ENCODE measurements around the gene FAM174C.

FAM174C gene

DNA sequence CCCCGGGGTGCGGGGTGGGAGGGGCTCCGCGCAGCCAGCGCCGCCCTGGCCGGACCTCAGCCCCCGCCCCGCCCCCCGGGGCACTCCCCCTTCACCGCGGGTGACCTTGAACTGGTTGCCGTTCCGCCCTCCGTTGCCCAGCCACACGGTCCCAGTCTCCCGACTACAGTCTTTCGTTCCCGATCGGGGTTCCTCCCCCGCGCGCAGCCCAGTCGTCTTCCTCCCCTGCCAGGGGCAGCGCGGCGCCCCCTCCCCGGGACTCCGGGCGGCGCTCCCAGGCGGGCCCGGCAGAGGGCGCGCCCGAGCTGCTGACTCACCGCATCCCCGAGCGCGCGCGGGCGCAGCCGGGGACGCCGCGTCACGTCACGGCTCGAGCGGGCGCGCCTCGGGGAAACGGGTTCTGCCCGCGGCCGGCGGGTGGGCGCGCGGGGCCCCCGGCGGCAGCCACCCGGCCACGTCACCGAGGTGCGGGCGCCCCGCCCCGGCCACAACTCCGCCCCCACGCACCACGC is 26.5 kb upstream of the FAM174C start:
- Histone ChIP-seq H3K36me3 (ENCODE audit: control insufficient read depth, low read depth, low read length) (peaks cover 7% of the 10 kb centered on the region), H3K9ac (ENCODE audit: low read length) (peak overlapping the region; percentile 83), H3K27me3 (ENCODE audit: control insufficient read depth, insufficient read depth, low read length) (no peaks in the 10 kb centered on the region), H3K9me3 (ENCODE audit: control insufficient read depth, low read depth, low read length) (no peaks in the 10 kb centered on the region), H3K4me1 (ENCODE audit: control insufficient read depth, low read depth, low read length) (peaks cover 3% of the 10 kb centered on the region), H3K4me3 (ENCODE audit: low read length) (peak overlapping the region; percentile 62), H3K27ac (ENCODE audit: low read length) (peak overlapping the region; percentile 47)

DNA sequence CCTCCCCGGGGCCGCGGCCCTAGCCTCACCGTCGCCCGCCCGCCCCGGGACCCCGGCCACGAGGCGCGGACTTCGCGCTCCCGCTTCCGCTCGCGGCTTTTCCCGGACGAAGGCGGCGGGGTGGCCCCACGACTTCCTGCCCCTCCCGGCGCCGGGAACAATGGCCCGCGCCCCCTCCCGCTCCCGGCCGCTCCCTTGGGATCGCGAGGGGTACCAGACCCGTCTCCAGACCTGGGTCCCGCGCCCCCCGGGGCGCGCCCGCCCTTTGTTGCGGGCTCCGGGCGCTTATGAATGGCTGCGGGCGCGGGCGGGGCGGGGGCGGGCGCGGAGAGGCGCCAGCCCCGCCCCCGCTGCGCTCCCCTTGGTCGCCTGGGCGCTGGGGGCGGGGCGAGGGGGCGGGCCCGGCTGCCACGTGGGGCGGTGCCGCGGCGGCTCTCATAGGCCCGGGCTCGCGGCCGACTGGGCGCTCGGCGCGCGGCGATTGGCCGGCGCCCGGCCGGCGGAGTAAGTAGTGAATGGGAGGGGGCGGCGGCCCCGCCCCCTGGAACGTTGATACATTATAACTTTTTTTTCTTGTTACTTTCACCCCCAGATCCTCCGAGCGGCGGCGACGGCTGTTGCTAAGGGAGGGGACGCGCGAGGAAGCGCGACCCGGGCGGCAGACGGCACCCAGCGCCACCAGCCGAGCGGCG is 25.9 kb upstream of the FAM174C start:
- peaks cover 3% of the 10 kb centered on the region for H3K4me1 ChIP-seq (ENCODE audit: control insufficient read depth, low read depth, low read length)
- peaks cover 12% of the 10 kb centered on the region for H3K36me3 ChIP-seq (ENCODE audit: control insufficient read depth, low read depth, low read length)
- no peaks in the 10 kb centered on the region for H3K9me3 ChIP-seq (ENCODE audit: control insufficient read depth, low read depth, low read length)
- no peak overlapping the region for H3K27ac ChIP-seq (ENCODE audit: low read length)
- peak overlapping the region; percentile 82 for H3K4me3 ChIP-seq (ENCODE audit: low read length)
- H3K9ac ChIP-seq (ENCODE audit: low read length): peak overlapping the region; percentile 97
- no peaks in the 10 kb centered on the region for H3K27me3 ChIP-seq (ENCODE audit: control insufficient read depth, insufficient read depth, low read length)

DNA sequence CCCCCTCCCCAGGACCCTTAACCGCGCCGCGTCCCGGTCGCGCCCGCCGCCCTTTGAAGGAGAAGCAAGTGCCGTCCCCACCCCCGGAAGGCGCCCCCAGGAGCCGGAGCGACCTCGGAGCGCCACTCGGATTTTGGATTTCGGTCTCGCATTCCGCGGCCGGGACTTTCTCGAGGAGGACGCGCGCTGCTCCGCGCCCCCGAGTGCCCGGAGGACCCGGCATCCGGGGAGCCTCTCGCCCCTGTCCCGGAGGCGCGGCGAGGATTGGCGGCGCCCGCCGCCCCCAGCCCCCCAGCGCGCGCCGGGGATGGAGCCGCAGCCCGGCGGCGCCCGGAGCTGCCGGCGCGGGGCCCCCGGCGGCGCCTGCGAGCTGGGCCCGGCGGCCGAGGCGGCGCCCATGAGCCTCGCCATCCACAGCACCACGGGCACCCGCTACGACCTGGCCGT is 25.3 kb upstream of the FAM174C start:
- Histone ChIP-seq H3K4me3 (ENCODE audit: low read length) (peak overlapping the region; percentile 82), H3K27me3 (ENCODE audit: control insufficient read depth, insufficient read depth, low read length) (no peaks in the 10 kb centered on the region), H3K36me3 (ENCODE audit: control insufficient read depth, low read depth, low read length) (peaks cover 18% of the 10 kb centered on the region), H3K27ac (ENCODE audit: low read length) (no peak overlapping the region), H3K9me3 (ENCODE audit: control insufficient read depth, low read depth, low read length) (no peaks in the 10 kb centered on the region), H3K4me1 (ENCODE audit: control insufficient read depth, low read depth, low read length) (no peaks in the 10 kb centered on the region), H3K9ac (ENCODE audit: low read length) (peak overlapping the region; percentile 97)

DNA sequence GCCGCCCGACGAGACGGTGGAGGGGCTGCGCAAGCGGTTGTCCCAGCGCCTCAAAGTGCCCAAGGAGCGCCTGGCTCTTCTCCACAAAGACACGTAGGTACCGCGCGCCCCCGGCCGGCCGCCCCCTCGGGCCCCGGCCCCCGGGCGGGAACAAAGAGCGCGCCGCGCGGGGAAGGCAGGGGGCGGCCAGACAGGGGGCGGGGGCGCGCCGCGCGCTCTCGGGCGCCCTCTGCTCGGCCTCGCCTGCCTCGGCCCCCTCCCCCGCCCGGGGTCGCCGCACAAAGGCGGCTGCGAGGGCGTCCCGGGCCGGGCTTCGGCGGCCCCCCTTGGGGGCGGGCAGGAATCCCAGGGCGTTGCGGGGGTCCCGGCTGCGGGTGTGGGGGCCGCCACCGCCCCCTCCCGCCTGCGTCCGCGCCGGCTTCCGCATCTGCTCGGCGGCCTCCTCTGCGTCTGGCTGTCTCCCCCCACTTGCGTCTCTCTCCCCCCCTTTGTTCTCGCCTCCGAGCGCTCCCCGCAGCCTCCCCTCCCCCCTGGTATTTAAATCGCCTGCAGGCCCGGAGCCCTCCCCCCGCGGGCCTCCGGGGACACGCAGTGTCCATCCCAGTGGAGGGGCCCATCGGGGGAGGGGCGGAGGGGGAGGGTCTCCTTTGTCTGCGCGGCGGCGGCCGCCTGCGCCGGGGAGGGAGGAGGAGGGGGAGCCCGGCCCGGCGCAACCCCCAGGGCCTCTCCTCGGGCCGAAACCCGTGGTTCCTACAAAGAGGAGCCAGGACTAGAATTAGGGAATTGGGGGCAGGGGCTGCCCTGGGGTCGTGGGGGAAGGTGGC is 24.7 kb upstream of the FAM174C start:
- H3K4me3 ChIP-seq (ENCODE audit: low read length): peak overlapping the region; percentile 82
- no peaks in the 10 kb centered on the region for H3K4me1 ChIP-seq (ENCODE audit: control insufficient read depth, low read depth, low read length)
- H3K27me3 ChIP-seq (ENCODE audit: control insufficient read depth, insufficient read depth, low read length): no peaks in the 10 kb centered on the region
- H3K9ac ChIP-seq (ENCODE audit: low read length): peak overlapping the region; percentile 97
- peak overlapping the region; percentile 87 for H3K27ac ChIP-seq (ENCODE audit: low read length)
- no peaks in the 10 kb centered on the region for H3K9me3 ChIP-seq (ENCODE audit: control insufficient read depth, low read depth, low read length)
- peaks cover 24% of the 10 kb centered on the region for H3K36me3 ChIP-seq (ENCODE audit: control insufficient read depth, low read depth, low read length)

DNA sequence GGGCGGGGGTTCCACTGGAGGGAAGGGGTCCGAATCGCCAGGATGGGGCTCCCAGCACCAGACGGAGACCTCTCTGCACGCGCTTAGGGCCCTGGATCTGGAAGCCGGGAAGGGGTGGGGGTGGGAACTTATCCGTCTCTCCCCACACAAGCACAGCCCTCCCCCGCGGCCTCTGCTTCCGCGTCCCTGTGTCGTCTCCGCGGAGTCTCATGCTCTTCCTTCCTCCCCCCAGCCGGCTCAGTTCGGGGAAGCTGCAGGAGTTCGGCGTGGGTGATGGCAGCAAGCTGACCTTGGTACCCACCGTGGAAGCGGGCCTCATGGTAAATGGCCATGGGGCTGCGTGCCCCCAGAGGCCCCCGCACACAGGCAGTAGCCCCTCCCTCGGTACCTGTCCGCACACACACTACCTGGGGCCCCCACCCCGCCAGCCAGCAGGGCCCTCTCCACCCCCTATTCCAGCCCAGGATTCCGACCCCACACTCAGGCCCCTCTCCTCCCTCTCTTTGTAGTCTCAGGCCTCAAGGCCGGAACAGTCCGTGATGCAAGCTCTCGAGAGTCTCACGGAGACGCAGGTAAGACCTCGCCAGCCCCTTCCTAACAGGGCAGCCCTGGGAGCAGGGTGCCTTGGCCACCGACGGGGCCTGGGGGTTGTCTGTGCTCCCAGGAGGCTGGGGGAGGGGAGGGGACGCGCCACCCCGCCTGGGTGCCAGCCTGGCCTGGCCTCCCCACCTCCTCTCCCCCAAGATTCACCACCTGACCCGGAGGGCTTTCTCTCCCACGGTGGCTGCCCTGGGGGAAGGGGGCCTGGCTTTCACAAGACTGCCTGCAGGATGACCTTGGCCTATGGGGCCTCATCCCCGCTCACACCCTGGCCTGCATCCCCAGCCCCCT is 23.8 kb upstream of the FAM174C start:
- H3K36me3 ChIP-seq (ENCODE audit: control insufficient read depth, low read depth, low read length): peaks cover 31% of the 10 kb centered on the region

DNA sequence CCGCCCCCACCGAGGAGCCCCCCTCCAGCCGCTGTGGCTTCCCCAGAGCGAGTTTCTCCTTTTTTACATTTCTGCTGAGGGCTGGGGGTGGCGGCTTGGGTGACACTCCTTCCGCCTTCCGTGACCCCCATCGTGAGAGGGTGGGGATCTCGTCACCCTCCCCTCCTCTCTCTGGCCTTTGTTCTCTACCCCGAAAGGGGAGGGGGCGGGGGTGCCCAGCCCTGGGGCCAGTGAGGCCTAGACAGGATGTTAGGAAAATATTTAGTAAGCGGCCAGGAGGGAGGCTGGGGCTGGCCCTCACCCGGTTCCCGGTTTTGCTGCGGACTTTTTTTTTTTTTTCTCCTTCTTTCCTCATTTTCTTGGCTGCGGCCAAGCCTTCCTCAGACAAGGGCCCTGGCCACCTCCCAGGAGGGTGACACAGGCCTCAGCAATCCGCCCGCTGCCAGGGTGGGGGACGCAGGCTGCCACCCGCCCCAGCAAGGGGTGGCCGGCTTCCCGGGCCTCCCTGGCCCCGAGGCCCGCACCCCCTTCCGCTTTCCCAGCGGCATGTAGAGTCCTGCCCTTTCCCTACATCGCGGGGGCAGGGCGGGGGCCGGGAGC is 23.0 kb upstream of the FAM174C start:
- H3K4me3 ChIP-seq (ENCODE audit: low read length): peak overlapping the region; percentile 82
- no peak overlapping the region for H3K27ac ChIP-seq (ENCODE audit: low read length)
- peaks cover 36% of the 10 kb centered on the region for H3K36me3 ChIP-seq (ENCODE audit: control insufficient read depth, low read depth, low read length)
- no peaks in the 10 kb centered on the region for H3K27me3 ChIP-seq (ENCODE audit: control insufficient read depth, insufficient read depth, low read length)
- no peaks in the 10 kb centered on the region for H3K4me1 ChIP-seq (ENCODE audit: control insufficient read depth, low read depth, low read length)
- no peaks in the 10 kb centered on the region for H3K9me3 ChIP-seq (ENCODE audit: control insufficient read depth, low read depth, low read length)
- peak overlapping the region; percentile 97 for H3K9ac ChIP-seq (ENCODE audit: low read length)

More for the DNA sequence above, 23.8 kb upstream of the FAM174C start:
- Histone ChIP-seq H3K27ac (ENCODE audit: low read length) (peak overlapping the region; percentile 87), H3K9ac (ENCODE audit: low read length) (peak overlapping the region; percentile 97), H3K9me3 (ENCODE audit: control insufficient read depth, low read depth, low read length) (no peaks in the 10 kb centered on the region), H3K27me3 (ENCODE audit: control insufficient read depth, insufficient read depth, low read length) (no peaks in the 10 kb centered on the region), H3K4me1 (ENCODE audit: control insufficient read depth, low read depth, low read length) (no peaks in the 10 kb centered on the region), H3K4me3 (ENCODE audit: low read length) (peak overlapping the region; percentile 82)

DNA sequence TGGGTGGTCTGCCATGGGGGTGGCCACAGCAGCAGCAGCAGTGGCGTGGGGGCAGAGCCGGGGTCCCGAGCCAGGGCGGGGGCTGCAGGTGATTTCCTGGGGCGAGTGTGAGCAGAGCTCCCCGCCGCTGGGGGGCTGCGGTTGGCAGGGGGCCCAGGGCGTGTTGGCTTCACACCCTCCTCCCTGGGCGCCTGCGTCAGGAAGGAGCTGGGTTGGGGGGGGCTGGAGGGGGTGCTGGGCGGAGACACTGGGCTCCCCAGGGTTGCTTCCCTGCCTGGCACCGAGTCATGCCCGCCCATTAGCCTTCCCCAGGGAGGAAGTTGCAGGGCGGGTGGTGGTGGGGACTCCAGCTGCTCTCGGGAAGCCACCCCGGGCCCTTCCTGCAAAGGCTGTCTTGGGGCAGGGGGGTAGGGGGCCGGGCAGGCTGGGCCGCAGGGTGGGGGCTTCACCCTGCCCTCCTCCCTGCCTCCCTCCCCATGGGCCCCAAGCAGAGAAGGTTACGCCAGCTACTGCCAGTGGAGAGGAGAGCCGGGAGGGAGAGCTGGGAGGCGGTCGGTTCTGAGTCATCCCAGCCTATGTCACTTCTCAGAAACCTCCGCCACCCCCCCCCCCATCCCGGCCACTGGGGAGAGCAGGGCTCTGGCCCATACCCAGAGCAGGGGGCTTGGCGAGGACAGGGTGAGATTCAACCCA is 22.4 kb upstream of the FAM174C start:
- H3K9me3 ChIP-seq (ENCODE audit: control insufficient read depth, low read depth, low read length): no peaks in the 10 kb centered on the region
- H3K27me3 ChIP-seq (ENCODE audit: control insufficient read depth, insufficient read depth, low read length): no peaks in the 10 kb centered on the region
- no peak overlapping the region for H3K9ac ChIP-seq (ENCODE audit: low read length)
- peaks cover 43% of the 10 kb centered on the region for H3K36me3 ChIP-seq (ENCODE audit: control insufficient read depth, low read depth, low read length)
- H3K4me3 ChIP-seq (ENCODE audit: low read length): no peak overlapping the region
- no peak overlapping the region for H3K27ac ChIP-seq (ENCODE audit: low read length)
- no peaks in the 10 kb centered on the region for H3K4me1 ChIP-seq (ENCODE audit: control insufficient read depth, low read depth, low read length)

DNA sequence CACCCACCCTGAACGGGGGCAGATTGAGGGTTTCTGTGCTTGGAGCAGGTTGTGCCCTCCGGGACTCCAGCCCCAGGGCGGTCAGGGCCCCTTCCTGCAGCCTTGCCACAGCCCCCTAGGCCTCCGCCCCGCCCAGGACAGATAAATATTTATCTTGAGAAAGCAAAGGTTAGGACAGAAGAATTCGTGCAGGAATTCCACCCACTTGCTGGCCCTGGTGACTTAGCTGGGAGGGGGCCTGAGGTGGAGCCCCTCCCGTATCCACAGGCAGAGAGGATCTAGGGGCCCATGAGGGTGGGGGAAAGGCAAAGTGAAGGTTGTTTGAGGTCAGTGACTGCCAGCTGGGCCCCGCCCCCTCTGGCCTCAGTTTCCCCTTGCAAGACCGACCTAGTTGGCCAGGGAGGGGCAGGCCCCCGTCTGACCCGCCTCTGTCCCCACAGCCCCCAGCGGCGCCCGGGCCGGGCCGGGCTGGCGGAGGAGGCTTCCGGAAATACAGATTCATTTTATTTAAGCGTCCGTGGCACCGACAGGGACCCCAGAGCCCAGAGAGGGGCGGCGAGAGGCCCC is 21.7 kb upstream of the FAM174C start:
- no peaks in the 10 kb centered on the region for H3K4me1 ChIP-seq (ENCODE audit: control insufficient read depth, low read depth, low read length)
- H3K27me3 ChIP-seq (ENCODE audit: control insufficient read depth, insufficient read depth, low read length): no peaks in the 10 kb centered on the region
- no peak overlapping the region for H3K9ac ChIP-seq (ENCODE audit: low read length)
- H3K9me3 ChIP-seq (ENCODE audit: control insufficient read depth, low read depth, low read length): no peaks in the 10 kb centered on the region
- H3K4me3 ChIP-seq (ENCODE audit: low read length): no peak overlapping the region
- peaks cover 47% of the 10 kb centered on the region for H3K36me3 ChIP-seq (ENCODE audit: control insufficient read depth, low read depth, low read length)
- H3K27ac ChIP-seq (ENCODE audit: low read length): no peak overlapping the region

DNA sequence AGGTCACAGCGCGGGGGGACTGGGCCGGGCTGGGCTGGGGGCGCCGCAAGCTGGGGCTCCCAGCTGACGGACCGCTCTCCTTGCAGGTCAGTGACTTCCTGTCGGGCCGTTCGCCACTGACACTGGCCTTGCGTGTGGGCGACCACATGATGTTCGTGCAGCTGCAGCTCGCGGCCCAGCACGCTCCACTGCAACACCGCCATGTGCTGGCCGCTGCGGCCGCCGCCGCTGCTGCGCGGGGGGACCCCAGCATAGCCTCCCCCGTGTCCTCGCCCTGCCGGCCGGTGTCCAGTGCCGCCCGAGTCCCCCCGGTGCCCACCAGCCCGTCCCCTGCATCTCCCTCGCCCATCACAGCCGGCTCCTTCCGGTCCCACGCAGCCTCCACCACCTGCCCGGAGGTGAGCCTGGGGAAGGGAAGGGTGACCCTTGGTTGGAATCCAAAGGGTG is 21.2 kb upstream of the FAM174C start:
- Histone ChIP-seq H3K9me3 (ENCODE audit: control insufficient read depth, low read depth, low read length) (no peaks in the 10 kb centered on the region), H3K9ac (ENCODE audit: low read length) (no peak overlapping the region), H3K4me1 (ENCODE audit: control insufficient read depth, low read depth, low read length) (peaks cover 4% of the 10 kb centered on the region), H3K27ac (ENCODE audit: low read length) (no peak overlapping the region), H3K4me3 (ENCODE audit: low read length) (no peak overlapping the region), H3K36me3 (ENCODE audit: control insufficient read depth, low read depth, low read length) (peaks cover 47% of the 10 kb centered on the region), H3K27me3 (ENCODE audit: control insufficient read depth, insufficient read depth, low read length) (no peaks in the 10 kb centered on the region)

DNA sequence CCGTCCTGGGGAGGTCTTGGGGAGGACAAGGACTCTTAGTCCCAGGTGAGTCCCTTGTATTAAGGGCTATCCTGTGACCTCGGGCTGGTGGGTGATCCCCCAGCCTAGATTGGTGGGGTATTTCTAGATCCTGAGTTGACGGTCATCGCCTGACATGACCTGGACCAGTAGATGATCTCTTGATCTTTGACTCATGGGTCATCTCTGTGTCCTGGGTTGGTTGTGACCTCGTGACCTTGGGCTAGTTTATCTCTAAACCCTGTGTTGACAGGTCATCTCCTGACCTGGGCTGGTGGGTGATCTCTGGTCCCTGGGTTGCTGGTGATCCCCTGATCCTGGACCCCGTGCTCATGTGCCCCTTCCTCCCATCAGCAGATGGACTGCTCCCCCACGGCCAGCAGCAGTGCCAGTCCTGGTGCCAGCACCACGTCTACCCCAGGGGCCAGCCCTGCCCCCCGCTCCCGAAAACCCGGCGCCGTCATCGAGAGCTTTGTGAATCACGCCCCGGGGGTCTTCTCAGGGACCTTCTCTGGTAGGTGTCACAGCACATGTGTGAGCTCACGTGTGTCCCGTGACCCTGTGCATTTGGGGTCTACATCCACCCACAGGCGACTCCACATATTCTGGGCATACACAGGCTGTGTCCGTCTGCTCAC is 20.7 kb upstream of the FAM174C start:
- Histone ChIP-seq H3K4me3 (ENCODE audit: low read length) (no peak overlapping the region), H3K27ac (ENCODE audit: low read length) (no peak overlapping the region), H3K9ac (ENCODE audit: low read length) (no peak overlapping the region), H3K4me1 (ENCODE audit: control insufficient read depth, low read depth, low read length) (peaks cover 8% of the 10 kb centered on the region), H3K9me3 (ENCODE audit: control insufficient read depth, low read depth, low read length) (no peaks in the 10 kb centered on the region), H3K27me3 (ENCODE audit: control insufficient read depth, insufficient read depth, low read length) (no peaks in the 10 kb centered on the region), H3K36me3 (ENCODE audit: control insufficient read depth, low read depth, low read length) (peaks cover 47% of the 10 kb centered on the region)

Data from iPS-18a (cell line).